Chondrocyte (in vitro differentiated cells): ENCODE data around the gene DBH. TPM values are rescaled to one million over a fixed set of nuclear protein-coding genes. Genes with fewer than 3 reads are reported as not detected.
A peak's percentile ranks its signal among the peaks of the same experiment; 100 is the strongest.

Experiments used
- DNase-seq: peaks from one replicate; pipeline ENCODE4 v3.0.0; 2021; ENCODE audit warnings: mixed read lengths, low spot score
- H3K27ac Mint-ChIP-seq: one replicate; pipeline ENCODE4 v1.8.0; 2021; ENCODE audit warnings: mild to moderate bottlenecking, moderate library complexity, mixed read lengths; ENCODE audit not compliant: unreplicated experiment
- H3K27me3 Mint-ChIP-seq: 2 replicates; pipeline ENCODE4 v1.8.0; 2021; ENCODE audit warnings: low read depth, mixed read lengths
- H3K36me3 Mint-ChIP-seq: 2 replicates; pipeline ENCODE4 v1.8.0; 2021; ENCODE audit warnings: low read depth, mixed read lengths
- H3K4me1 Mint-ChIP-seq: 2 replicates; pipeline ENCODE4 v1.8.0; 2021; ENCODE audit warnings: low read depth, mild to moderate bottlenecking, mixed read lengths
- H3K4me3 Mint-ChIP-seq: one replicate; pipeline ENCODE4 v1.8.0; 2021; ENCODE audit warnings: mild to moderate bottlenecking, moderate library complexity, mixed read lengths; ENCODE audit not compliant: unreplicated experiment
- H3K9me3 Mint-ChIP-seq: 2 replicates; pipeline ENCODE4 v1.8.0; 2021; ENCODE audit warnings: low read depth, mixed read lengths
- CTCF ChIP-seq: fragments of 200-600 bp; sonication (generic); IDR thresholded peaks from 2 replicates; pipeline ENCODE4 v1.5.0; 2021; ENCODE audit warnings: antibody characterized with exemption, mild to moderate bottlenecking, moderate library complexity
- total RNA-seq: library from RNA; stranded (reverse); gene quantifications from 3 replicates; pipeline ENCODE4 v1.2.1, GENCODE V29; 2021

DBH gene
- total RNA-seq, 1 donor from 2014 or later, result not detected

GRCh38 chr9:133608382-133608781 lies 27.8 kb upstream of the DBH start:
- H3K27me3 Mint-ChIP-seq, result peaks cover 77% of the 10 kb centered on the region
- H3K36me3 Mint-ChIP-seq, result no peaks in the 10 kb centered on the region
- DNase-seq, result peak; percentile 19
- no peaks in the 10 kb centered on the region for H3K9me3 Mint-ChIP-seq
- no peak overlapping the region for H3K27ac Mint-ChIP-seq
- peaks cover 5% of the 10 kb centered on the region for H3K4me1 Mint-ChIP-seq
- no peak overlapping the region for H3K4me3 Mint-ChIP-seq
- no peak for TF ChIP-seq CTCF

DNA sequence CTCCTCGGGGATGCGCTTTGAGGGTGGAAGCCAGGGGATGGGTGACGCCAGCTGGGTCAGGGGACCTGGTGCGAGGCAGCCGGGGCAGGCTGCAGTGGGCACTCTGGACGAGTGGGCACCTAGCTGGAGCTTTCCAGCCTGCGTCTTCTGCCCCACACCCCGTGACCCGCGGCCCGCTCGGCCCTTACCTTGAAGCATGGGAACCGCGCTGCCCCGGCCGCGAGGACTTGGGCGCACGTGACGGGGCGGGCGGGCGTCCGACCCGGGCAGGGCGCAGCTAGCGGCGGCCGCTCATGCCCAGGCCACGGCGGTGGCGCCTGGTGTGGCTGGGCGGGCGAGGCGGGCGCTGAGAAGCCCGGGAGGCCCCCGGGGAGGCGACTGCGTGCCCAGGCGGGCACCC lies 27.3 kb upstream of the DBH start:
- no peak for TF ChIP-seq CTCF
- no peak overlapping the region for H3K27ac Mint-ChIP-seq
- no peaks in the 10 kb centered on the region for H3K36me3 Mint-ChIP-seq
- peaks cover 79% of the 10 kb centered on the region for H3K27me3 Mint-ChIP-seq
- no peak overlapping the region for H3K4me3 Mint-ChIP-seq
- no peaks in the 10 kb centered on the region for H3K9me3 Mint-ChIP-seq
- DNase-seq, result peak; percentile 76
- peaks cover 5% of the 10 kb centered on the region for H3K4me1 Mint-ChIP-seq

- Mint-ChIP-seq H3K9me3 (no peaks in the 10 kb centered on the region), H3K4me1 (peaks cover 5% of the 10 kb centered on the region), H3K27me3 (peaks cover 78% of the 10 kb centered on the region), H3K4me3 (peak within 1 kb of the TSS; percentile 13), H3K36me3 (no peaks in the 10 kb centered on the region), H3K27ac (no peak within 1 kb of the TSS)
- TF ChIP-seq CTCF, result no peak
- peak; percentile 90 for DNase-seq
These were observed 26.7 kb upstream of the DBH start, which contains the start of gene FAM163B for GRCh38 chr9:133609311-133610098. Gene FAM163B, minus strand, starts transcription at chr9:133609389. Its CDS starts 29,166 bp downstream, at chr9:133580223.

- no peak for DNase-seq
- no peaks in the 10 kb centered on the region for H3K36me3 Mint-ChIP-seq
These were observed 25.3 kb upstream of the DBH start for GRCh38 chr9:133610845-133611244.

GRCh38 chr9:133612051-133612450 lies 24.1 kb upstream of the DBH start:
- peaks cover 5% of the 10 kb centered on the region for H3K4me1 Mint-ChIP-seq
- H3K27ac Mint-ChIP-seq, result no peak overlapping the region
- DNase-seq, result peak; percentile 26
- no peak for TF ChIP-seq CTCF
- H3K36me3 Mint-ChIP-seq, result no peaks in the 10 kb centered on the region
- H3K27me3 Mint-ChIP-seq, result peaks cover 71% of the 10 kb centered on the region
- H3K4me3 Mint-ChIP-seq, result no peak overlapping the region
- no peaks in the 10 kb centered on the region for H3K9me3 Mint-ChIP-seq

More at GRCh38 chr9:133610845-133611244, 25.3 kb upstream of the DBH start:
- no peak overlapping the region for H3K4me3 Mint-ChIP-seq
- H3K27ac Mint-ChIP-seq, result no peak overlapping the region
- TF ChIP-seq CTCF, result no peak
- H3K4me1 Mint-ChIP-seq, result peaks cover 5% of the 10 kb centered on the region
- peaks cover 78% of the 10 kb centered on the region for H3K27me3 Mint-ChIP-seq
- H3K9me3 Mint-ChIP-seq, result no peaks in the 10 kb centered on the region
